ENCODE data around the gene APMAP.
"Not testable (repeated sequence)": the region's sequence is repeated elsewhere in the genome, so short reads cannot be mapped to it uniquely, and the experiment has no call there.

APMAP gene

GRCh38 chr20:25006431-25007167, 14.0 kb upstream of the APMAP start:
- DNase-seq, result peak; percentile 51

- DNase-seq, result peak; percentile 37
Observed at GRCh38 chr20:25005661-25006060, 13.1 kb upstream of the APMAP start.

- peak; percentile 12 for DNase-seq
Observed at GRCh38 chr20:25005220-25005619, 12.7 kb upstream of the APMAP start.

- DNase-seq, result no peak
Observed at GRCh38 chr20:25003002-25003401, 10.5 kb upstream of the APMAP start.

- not testable (repeated sequence) for DNase-seq
Observed at GRCh38 chr20:25001323-25001722, 8.8 kb upstream of the APMAP start.

GRCh38 chr20:25000268-25000801, 7.8 kb upstream of the APMAP start:
- DNase-seq, result no peak

- DNase-seq, result no peak
Observed at GRCh38 chr20:24999568-24999967, 7.0 kb upstream of the APMAP start.

- no peak for DNase-seq
Observed at GRCh38 chr20:24998631-24999445, 6.3 kb upstream of the APMAP start.

- no peak for DNase-seq
Observed at GRCh38 chr20:24998121-24998520, 5.6 kb upstream of the APMAP start.

GRCh38 chr20:24996449-24997377, 4.2 kb upstream of the APMAP start:
- no peak for DNase-seq

GRCh38 chr20:24995741-24996448, 3.3 kb upstream of the APMAP start:
- no peak for DNase-seq

GRCh38 chr20:24994470-24995368, 2.2 kb upstream of the APMAP start:
- DNase-seq, result peak; percentile 92

GRCh38 chr20:24994186-24994465, 1.6 kb upstream of the APMAP start:
- DNase-seq, result no peak

GRCh38 chr20:24993337-24994185, 1.0 kb upstream of the APMAP start:
- DNase-seq, result no peak

GRCh38 chr20:24991897-24992486, 559 bp downstream of the APMAP start:
- DNase-seq, result peak; percentile 69

- no peak for DNase-seq
Observed at GRCh38 chr20:24990810-24991252, 1.7 kb downstream of the APMAP start.

- no peak for DNase-seq
Observed at GRCh38 chr20:24989162-24989561, 3.4 kb downstream of the APMAP start.

GRCh38 chr20:24987873-24988835, 4.4 kb downstream of the APMAP start:
- DNase-seq, result no peak

- DNase-seq, result no peak
Observed at GRCh38 chr20:24987244-24987643, 5.3 kb downstream of the APMAP start.

All from activated effector memory CD4-positive, alpha-beta T cell treated with anti-CD3 and anti-CD28 coated beads, Interleukin-2, amount 50 U/mL, for 16 hours (primary cell).